ENCODE results near the gene PRDX5.

PRDX5 gene

DNA sequence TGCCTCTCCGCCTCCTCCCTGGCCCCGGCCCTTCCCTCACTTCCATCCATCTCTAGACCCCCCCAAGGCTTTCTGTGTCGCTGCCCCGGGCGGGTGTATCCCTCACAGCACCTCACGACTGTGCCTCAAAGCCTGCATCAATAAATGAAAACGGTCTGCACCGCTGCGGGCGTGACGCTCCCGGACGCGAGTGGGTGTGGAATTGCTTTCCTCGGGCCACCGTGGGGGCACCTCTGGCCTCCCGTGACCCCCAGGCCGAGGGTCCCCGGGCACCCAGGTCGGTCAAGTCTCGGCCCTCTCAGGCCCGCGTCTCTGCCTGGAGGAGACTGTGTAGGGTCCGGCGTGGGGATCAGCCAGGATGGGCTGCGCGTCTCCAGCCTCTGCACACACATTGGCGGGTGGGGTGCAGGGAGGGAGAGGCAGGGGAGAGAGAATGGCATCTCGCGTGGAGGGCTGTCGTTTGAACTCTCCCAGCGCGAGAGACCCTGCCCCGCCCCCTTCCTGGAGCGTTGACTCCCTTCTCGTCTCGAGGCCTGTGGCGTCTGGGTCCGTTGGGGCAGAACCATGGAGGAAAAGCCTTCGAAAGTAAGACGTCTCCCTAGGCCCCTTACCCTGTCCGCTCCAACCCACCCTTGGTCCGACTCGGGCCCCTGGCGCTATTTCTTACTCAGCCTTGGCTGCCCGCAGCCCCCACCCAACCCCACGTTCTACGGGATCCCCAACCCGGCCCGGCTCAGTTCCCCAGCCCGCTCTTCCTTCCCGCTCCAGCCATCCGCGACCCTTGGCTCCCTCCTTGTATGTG is 17.9 kb upstream of the PRDX5 start, which contains the start of gene CATSPERZ:
TSS of gene CATSPERZ (plus strand) at position 512 of the 802 bp plus-strand sequence. CDS start at position 565, 53 bp downstream.
- TF ChIP-seq, protein P1, sequence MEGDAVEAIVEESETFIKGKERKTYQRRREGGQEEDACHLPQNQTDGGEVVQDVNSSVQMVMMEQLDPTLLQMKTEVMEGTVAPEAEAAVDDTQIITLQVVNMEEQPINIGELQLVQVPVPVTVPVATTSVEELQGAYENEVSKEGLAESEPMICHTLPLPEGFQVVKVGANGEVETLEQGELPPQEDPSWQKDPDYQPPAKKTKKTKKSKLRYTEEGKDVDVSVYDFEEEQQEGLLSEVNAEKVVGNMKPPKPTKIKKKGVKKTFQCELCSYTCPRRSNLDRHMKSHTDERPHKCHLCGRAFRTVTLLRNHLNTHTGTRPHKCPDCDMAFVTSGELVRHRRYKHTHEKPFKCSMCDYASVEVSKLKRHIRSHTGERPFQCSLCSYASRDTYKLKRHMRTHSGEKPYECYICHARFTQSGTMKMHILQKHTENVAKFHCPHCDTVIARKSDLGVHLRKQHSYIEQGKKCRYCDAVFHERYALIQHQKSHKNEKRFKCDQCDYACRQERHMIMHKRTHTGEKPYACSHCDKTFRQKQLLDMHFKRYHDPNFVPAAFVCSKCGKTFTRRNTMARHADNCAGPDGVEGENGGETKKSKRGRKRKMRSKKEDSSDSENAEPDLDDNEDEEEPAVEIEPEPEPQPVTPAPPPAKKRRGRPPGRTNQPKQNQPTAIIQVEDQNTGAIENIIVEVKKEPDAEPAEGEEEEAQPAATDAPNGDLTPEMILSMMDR (IDR thresholded peaks at IDR 0.05; ENCODE audit: borderline replicate concordance, control extremely low read depth, extremely low read depth, insufficient read depth, missing control alignments): no peak
- in situ Hi-C loops (cut with MboI; ENCODE audit: low sequenced_read_pairs, unreplicated experiment): loop anchor here (25.0 kb wide), 1 partner anchor 313 kb away; the partner anchor contains the start of gene OTUB1

DNA sequence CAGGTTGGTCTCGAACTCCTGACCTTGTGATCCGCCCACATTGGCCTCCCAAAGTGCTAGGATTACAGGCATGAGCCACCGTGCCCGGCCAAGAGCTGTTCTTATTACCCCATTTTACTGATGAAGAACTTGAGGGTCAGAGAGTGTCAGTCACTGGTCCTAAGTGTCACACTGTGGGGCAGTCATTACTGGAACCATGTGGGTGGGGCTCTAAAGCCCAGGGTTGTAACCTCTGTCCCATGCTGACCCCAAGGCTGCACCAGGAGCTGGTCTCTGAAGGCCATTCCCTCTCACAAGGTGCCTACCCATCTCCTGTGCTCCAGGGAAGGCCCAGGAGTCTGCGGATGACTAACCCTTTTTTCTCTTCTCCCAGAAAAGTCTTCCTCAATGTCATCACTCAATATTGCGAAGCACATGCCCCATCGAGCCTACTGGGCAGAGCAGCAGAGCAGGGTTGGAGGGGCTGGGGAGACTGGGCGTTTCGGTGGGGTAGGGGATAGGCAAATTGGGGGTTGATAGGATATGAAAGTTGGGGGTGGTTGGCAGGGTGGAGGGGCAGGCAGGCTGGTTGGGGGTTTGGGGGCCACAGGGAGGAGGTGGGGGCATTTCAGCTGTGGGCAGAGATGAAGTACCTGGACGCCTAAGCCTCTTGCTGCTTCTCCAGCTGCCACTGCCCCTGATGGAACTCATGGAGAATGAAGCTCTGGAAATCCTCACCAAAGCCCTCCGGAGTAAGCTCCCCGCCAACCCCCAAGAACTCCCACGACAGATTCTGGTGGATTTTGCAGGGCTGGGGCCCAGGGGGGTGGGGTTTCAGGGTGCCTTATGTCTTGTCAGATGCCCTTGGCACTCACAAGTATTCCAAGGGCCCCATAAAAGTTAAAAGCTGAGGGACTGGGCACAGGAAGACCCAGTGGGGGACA is 14.6 kb upstream of the PRDX5 start:
- in situ Hi-C loops (cut with MboI; ENCODE audit: low sequenced_read_pairs, unreplicated experiment): no loop called here
- DNase-seq (ENCODE audit: low spot score): no peak
- TF ChIP-seq, protein P1 (IDR thresholded peaks at IDR 0.05; ENCODE audit: borderline replicate concordance, control extremely low read depth, extremely low read depth, insufficient read depth, missing control alignments): no peak

More for the DNA sequence above, 17.9 kb upstream of the PRDX5 start, which contains the start of gene CATSPERZ:
- no peak for DNase-seq (ENCODE audit: low spot score)

DNA sequence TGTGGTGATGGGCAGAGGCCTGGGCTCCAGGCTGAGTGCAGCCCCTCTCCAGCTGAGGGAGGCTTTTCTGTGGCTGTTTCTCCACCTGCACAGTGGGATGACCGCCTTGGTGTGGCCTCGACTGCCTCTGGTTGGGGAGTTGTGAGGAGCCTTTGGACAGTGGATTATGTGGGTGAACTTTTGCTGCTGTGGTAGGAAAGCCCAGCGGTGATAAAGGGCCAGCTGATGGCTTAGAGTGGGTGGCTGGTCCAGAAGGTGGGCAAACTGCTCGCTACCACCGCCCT is 13.9 kb upstream of the PRDX5 start:
- TF ChIP-seq, protein P1 (IDR thresholded peaks at IDR 0.05; ENCODE audit: borderline replicate concordance, control extremely low read depth, extremely low read depth, insufficient read depth, missing control alignments): no peak
- in situ Hi-C loops (cut with MboI; ENCODE audit: low sequenced_read_pairs, unreplicated experiment): no loop called here
- DNase-seq (ENCODE audit: low spot score): no peak

DNA sequence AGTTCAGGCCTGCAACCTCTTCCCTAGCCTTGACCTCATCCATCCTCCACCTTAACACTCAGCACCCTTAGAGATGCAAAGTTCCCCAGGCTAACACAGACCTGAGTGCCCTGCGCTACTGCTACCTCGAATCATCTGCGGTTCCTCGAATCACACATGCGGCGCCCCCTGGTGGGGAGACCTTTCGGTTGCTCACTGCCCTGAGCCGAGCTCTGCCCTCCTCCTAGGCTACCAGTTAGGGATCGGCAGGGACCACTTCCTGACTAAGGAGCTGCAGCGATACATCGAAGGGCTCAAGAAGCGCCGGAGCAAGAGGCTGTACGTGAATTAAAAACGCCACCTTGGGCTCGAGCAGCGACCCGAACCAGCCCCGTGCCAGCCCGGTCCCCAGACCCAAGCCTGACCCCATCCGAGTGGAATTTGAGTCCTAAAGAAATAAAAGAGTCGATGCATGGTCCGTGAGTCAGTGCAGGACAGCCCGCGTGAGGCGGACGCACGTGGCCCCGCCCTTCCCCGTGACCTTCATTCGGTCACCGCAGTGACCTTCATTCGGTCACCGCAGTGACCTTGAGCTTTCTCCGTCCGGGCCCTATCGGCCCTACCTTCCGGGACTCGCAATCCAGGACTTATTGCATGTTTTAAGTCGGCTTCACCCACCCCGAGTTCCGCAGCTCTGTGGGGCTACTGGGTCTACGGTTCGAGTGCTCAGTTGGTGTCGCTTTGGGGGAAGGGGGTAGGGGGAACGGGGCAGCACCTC is 13.4 kb upstream of the PRDX5 start:
- TF ChIP-seq, protein P1 (IDR thresholded peaks at IDR 0.05; ENCODE audit: borderline replicate concordance, control extremely low read depth, extremely low read depth, insufficient read depth, missing control alignments): peak; percentile 88
- DNase-seq (ENCODE audit: low spot score): peak; percentile 88
- in situ Hi-C loops (cut with MboI; ENCODE audit: low sequenced_read_pairs, unreplicated experiment): no loop called here

DNA sequence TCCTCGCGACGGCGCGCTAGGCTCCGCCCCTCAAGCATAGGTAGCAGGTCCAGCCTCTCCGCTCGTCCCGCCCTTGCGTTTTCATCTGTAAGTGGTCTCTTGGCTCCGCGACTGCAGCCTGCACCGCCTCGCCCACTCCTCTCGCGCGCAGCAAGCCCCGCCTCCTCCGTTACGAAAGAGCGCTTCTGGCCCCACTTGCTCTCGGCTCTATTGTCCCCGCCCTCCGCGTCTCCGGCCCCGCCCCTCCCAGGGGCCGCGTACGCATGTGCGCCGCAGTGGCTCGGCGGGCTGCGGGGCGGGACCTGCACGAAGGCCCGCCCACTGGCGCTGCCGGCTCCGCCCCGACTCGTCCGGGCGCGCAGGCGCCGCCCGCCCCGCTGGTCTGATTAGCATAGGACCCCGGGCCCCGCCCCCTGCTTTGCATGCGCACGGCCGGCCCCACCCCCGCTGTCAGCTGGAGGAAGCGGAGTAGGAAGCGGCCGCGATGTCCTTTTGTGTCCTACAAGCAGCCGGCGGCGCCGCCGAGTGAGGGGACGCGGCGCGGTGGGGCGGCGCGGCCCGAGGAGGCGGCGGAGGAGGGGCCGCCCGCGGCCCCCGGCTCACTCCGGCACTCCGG is 12.7 kb upstream of the PRDX5 start, which contains the start of gene ESRRA:
TSS of gene ESRRA (plus strand) at position 450 of the 616 bp plus-strand sequence. CDS start 1,656 bp downstream, outside the sequence.
- peak; percentile 100 for DNase-seq (ENCODE audit: low spot score)
- in situ Hi-C loops (cut with MboI; ENCODE audit: low sequenced_read_pairs, unreplicated experiment): no loop called here
- TF ChIP-seq, protein P1 (IDR thresholded peaks at IDR 0.05; ENCODE audit: borderline replicate concordance, control extremely low read depth, extremely low read depth, insufficient read depth, missing control alignments): no peak
